ENCODE measurements around the gene FRAT2.
A peak's percentile ranks its signal among the peaks of the same experiment; 100 is the strongest.

Gene FRAT2

GRCh38 chr10:97325754-97326153 lies 8.8 kb downstream of the FRAT2 start:
- no peak for DNase-seq (ENCODE audit: low read depth in 2 of 2)

- DNase-seq (ENCODE audit: low read depth in 2 of 2), result no peak
Measured at GRCh38 chr10:97323501-97323900, 11.0 kb downstream of the FRAT2 start.

GRCh38 chr10:97321804-97322190 lies 12.7 kb downstream of the FRAT2 start:
- DNase-seq (ENCODE audit: low read depth in 2 of 2), result no peak

- DNase-seq (ENCODE audit: low read depth in 2 of 2), result no peak
Measured at GRCh38 chr10:97321032-97321803, 13.3 kb downstream of the FRAT2 start.

GRCh38 chr10:97320480-97321031 lies 14.0 kb downstream of the FRAT2 start:
- no peak for DNase-seq (ENCODE audit: low read depth in 2 of 2)

DNA sequence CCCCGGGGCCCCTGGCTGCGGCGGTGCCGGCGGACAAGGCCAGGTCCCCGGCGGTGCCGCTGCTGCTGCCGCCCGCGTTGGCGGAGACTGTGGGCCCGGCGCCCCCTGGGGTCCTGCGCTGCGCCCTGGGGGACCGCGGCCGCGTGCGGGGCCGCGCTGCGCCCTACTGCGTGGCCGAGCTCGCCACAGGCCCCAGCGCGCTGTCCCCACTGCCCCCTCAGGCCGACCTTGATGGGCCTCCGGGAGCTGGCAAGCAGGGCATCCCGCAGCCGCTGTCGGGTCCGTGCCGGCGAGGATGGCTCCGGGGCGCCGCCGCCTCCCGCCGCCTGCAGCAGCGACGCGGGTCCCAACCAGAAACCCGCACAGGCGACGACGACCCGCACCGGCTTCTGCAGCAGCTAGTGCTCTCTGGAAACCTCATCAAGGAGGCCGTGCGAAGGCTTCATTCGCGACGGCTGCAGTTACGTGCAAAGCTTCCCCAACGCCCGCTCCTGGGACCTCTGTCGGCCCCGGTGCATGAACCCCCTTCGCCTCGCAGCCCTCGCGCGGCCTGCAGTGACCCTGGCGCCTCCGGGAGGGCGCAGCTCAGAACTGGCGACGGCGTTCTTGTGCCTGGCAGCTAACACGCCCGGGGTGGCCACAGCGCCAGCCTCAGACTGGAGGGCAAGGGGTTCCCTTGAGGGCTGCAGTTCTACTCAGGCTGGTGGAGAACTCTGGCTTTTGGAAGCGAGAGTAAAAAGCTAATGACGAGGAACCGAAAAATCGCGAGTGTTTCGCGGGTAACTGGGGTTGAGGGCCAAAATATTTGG lies 14.7 kb downstream of the FRAT2 start:
- no peak for DNase-seq (ENCODE audit: low read depth in 2 of 2)

- peak; percentile 72 to 81 for DNase-seq (ENCODE audit: low read depth in 2 of 2)
Measured at GRCh38 chr10:97318772-97319651, 15.5 kb downstream of the FRAT2 start, which contains the start of gene FRAT1. Gene FRAT1 (plus strand): TSS chr10:97319271. CDS start chr10:97319454, 183 bp downstream.

DNA sequence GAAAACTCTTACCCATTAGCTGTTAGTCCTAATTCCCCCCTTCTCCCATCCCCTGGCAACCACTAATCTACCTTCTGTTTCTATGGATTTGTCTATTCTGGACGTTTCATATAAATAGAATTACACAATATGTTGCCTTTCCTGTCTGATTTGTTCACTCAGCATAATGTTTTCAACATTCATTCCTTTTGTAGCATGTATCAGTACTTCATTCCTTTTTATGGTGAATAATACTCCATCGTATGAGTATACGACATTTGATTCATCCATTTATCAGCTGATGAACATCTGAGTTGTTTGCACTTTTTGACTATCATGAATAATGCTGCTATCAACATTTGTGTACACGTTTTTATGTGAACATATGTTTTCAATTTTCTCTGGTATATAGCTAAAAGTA lies 19.9 kb downstream of the FRAT2 start:
- DNase-seq (ENCODE audit: low read depth in 2 of 2), result no peak

DNA sequence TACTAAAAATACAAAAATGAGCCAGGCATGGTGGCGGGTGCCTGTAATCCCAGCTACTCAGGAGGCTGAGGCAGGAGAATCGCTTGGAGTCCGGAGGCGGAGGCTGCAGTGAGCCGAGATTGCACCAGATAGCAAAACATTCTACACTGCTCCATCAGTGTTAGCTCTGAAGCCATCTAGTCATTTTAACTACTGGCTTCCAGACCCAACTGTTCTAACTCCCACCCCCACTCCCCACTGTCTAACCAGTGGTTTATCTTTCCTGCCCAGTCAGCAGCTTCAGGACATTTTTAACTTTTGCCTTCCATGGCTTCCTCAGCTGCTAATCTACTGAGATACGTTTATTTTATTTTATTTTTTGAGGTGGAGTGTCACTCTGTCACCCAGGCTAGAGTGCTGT lies 21.6 kb downstream of the FRAT2 start:
- no peak for DNase-seq (ENCODE audit: low read depth in 2 of 2)

DNA sequence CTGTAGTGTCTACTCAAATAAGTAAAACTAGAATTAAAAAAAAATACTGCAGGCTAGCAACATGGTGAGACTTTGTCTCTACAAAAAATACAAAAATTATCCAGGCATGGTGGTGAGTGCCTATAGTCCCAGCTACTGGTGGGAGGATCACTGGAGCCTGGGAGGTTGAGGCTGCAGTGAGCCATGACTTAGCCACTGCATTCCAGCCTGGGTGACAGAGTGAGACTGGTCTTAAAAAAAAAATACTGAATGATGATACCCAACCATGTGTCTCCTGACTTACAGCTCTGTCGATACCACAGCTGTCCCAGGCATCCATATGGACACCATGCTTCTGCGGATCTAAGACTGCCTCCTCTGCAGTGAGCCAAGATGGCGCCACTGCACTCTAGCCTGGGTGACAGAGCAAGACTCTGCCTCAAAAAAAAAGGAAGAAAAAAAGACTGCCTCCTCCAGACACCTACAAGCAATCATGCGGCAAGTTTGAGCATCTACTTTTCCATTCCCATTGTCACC lies 23.4 kb downstream of the FRAT2 start:
- no peak for DNase-seq (ENCODE audit: low read depth in 2 of 2)

GRCh38 chr10:97307866-97308780 lies 26.4 kb downstream of the FRAT2 start:
- DNase-seq (ENCODE audit: low read depth in 2 of 2), result no peak

- DNase-seq (ENCODE audit: low read depth in 2 of 2), result no peak
Measured at GRCh38 chr10:97307441-97307840, 27.1 kb downstream of the FRAT2 start.

GRCh38 chr10:97302088-97302791 lies 32.3 kb downstream of the FRAT2 start:
- DNase-seq (ENCODE audit: low read depth in 2 of 2), result no peak

GRCh38 chr10:97300980-97301379 lies 33.5 kb downstream of the FRAT2 start:
- DNase-seq (ENCODE audit: low read depth in 2 of 2), result no peak

GRCh38 chr10:97298223-97298571 lies 36.3 kb downstream of the FRAT2 start:
- DNase-seq (ENCODE audit: low read depth in 2 of 2), result no peak

DNA sequence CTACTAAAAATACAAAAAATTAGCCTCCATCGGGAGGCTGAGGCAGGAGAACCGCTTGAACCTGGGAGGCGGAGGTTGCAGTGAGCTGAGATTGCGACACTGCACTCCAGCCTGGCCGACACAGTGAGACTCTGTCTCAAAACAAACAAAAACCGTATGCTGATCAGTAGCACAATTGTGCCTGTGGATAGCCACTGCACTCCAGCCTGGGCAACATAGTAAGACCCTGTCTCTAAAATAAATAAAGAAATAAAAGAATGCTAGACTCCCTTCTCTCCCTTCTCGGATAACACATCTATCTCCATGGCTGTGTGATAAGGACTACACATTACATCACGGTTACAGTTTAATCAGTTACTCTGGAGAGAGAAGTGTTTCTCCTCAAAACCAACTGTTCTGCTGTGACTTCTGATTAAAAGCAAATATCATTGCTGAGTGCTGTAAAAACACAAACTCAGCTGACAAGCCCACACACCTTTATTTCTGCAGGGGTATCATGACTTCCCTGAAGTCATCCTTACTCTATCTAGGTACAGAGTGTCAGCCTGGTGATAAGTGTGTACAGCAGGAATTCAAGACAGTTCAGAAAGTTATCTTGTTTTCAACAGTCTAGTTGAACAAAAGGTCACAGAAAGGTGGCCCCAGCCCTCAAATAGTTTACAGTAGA lies 36.8 kb downstream of the FRAT2 start:
- DNase-seq (ENCODE audit: low read depth in 2 of 2), result no peak

GRCh38 chr10:97292862-97293198 lies 41.7 kb downstream of the FRAT2 start:
- no peak for DNase-seq (ENCODE audit: low read depth in 2 of 2)

DNA sequence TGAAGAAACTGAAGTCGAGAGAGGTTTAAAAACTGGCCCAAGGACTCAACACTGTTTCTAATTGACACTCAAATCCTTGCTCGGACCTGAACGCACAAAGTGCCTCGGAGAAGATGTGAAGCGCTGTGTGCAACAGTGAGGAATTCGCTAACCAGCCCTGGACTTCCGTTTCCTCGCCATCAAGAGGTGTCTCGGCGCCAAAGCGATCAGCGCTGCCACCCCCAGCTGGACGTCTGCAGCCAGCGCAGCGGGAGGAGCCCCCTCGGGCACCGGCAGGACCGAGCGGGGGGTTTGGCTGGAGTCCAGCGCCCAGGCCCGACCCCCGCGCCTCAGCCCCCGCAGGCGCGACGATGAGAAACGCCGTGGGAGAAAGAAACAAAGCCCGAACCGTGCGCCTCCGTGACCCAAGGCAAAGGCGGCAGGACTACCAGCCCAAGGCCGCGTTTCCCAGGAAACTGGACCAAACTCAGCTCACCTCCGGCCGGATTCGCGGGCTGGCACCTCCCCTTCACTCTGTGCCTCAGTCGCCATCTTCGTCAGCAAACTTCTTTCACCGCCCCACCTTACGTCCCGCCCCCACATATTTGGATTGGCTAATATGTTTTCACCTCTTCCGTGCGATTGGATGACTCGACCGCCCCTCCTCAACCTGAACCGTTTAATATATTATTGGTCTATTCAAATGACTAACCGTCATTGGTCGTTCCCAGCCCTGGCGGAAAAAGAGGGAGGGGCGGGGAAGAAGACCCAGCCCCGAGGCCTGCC lies 42.2 kb downstream of the FRAT2 start, which contains the start of gene ARHGAP19:
ARHGAP19 (minus strand) TSS at position 541 of the 765 bp plus-strand sequence; CDS start at position 531, 10 bp downstream.
- DNase-seq (ENCODE audit: low read depth in 2 of 2), result peak; percentile 93 to 95

Measured in stimulated activated CD4-positive, alpha-beta T cell treated with anti-CD3 and anti-CD28 coated beads, Interleukin-15, amount 100 ng/mL, for 48 hours (primary cell).